Hematopoietic multipotent progenitor cell (in vitro differentiated cells): Measurements from ENCODE around the gene LRWD1. TPM values are rescaled to one million over a fixed set of nuclear protein-coding genes. Genes with fewer than 3 reads are reported as not detected.
"Not testable (repeated sequence)": the region's sequence is repeated elsewhere in the genome, so short reads cannot be mapped to it uniquely, and the experiment has no call there.

Source experiments
- DNase-seq, 3 donors: peaks; one replicate each; pipeline ENCODE4 v3.0.0-alpha.2; 2011 to 2015; ENCODE audit warnings: low read depth in 2 of 3, low spot score in 2 of 3
- total RNA-seq: library from RNA; depleted of rRNA; stranded (reverse); fragments of >200 nt; gene quantifications from one replicate; pipeline ENCODE4 v1.2.3, GENCODE V29; 2012

The LRWD1 gene
- total RNA-seq, 1 donor = 27.7 TPM

- DNase-seq = no peak
Measured at GRCh38 chr7:102467581-102468477, 3.0 kb downstream of the LRWD1 start.

- DNase-seq = no peak
Measured at GRCh38 chr7:102468478-102469350, 3.9 kb downstream of the LRWD1 start.

- DNase-seq = no peak
Measured at GRCh38 chr7:102469351-102469971, 4.7 kb downstream of the LRWD1 start.

GRCh38 chr7:102469972-102470825 lies 5.4 kb downstream of the LRWD1 start:
- DNase-seq = no peak

- DNase-seq = no peak
Measured at GRCh38 chr7:102471791-102472125, 7.0 kb downstream of the LRWD1 start.

GRCh38 chr7:102472126-102473041 lies 7.6 kb downstream of the LRWD1 start:
- DNase-seq = no peak

- no peak for DNase-seq
Measured at GRCh38 chr7:102473271-102473991, 8.6 kb downstream of the LRWD1 start.

GRCh38 chr7:102474116-102474515 lies 9.3 kb downstream of the LRWD1 start:
- DNase-seq = not testable (repeated sequence)

GRCh38 chr7:102474736-102475435 lies 10.1 kb downstream of the LRWD1 start:
- DNase-seq = not testable (repeated sequence)

- peak; percentile 22 to 89 (median 62) for DNase-seq
Measured at GRCh38 chr7:102478314-102479208, 13.8 kb downstream of the LRWD1 start, which contains the start of gene POLR2J. Gene POLR2J (minus strand): TSS chr7:102478922. CDS start chr7:102478860, 62 bp downstream.

- DNase-seq = not testable (repeated sequence)
Measured at GRCh38 chr7:102479209-102479584, 14.4 kb downstream of the LRWD1 start.

- not testable (repeated sequence) for DNase-seq
Measured at GRCh38 chr7:102479982-102480637, 15.3 kb downstream of the LRWD1 start.

- DNase-seq = not testable (repeated sequence)
Measured at GRCh38 chr7:102481962-102482361, 17.2 kb downstream of the LRWD1 start.

- DNase-seq = not testable (repeated sequence)
Measured at GRCh38 chr7:102484317-102484716, 19.5 kb downstream of the LRWD1 start.

- not testable (repeated sequence) for DNase-seq
Measured at GRCh38 chr7:102490529-102491075, 25.8 kb downstream of the LRWD1 start.
